Ovary (tissue), 9 donors: ENCODE results near the gene NVL. TPM values are rescaled to one million over a fixed set of nuclear protein-coding genes. Genes with fewer than 3 reads are reported as not detected.

ENCODE experiments used
- DNase-seq, 5 donors: peaks; one replicate each; pipeline ENCODE4 v3.0.0-alpha.2; 2019 to 2020
- H3K27ac ChIP-seq, 2 donors: fragments of 200-600 bp; one replicate each; pipeline versions ENCODE4 v1.5.1 to v1.8.0; 2019 to 2022
- H3K27me3 ChIP-seq: fragments of 200-600 bp; one replicate; pipeline ENCODE4 v1.8.0; 2022
- H3K36me3 ChIP-seq: fragments of 200-600 bp; sonication (generic); one replicate; pipeline ENCODE4 v1.5.1; 2019
- H3K4me1 ChIP-seq: one replicate; pipeline ENCODE4 v1.8.1; 2013; ENCODE audit warnings: mild to moderate bottlenecking, moderate library complexity; ENCODE audit not compliant: insufficient read depth
- H3K4me3 ChIP-seq: fragments of 200-600 bp; sonication (generic); one replicate; pipeline ENCODE4 v1.5.1; 2017
- H3K9me3 ChIP-seq, 2 donors: fragments of 200-600 bp in 1 of 2; sonication (generic) in 1 of 2; one replicate each; pipeline versions ENCODE4 v1.5.1 to v1.8.1; 2013 to 2019; ENCODE audit warnings: mild to moderate bottlenecking in 1 of 2, moderate library complexity in 1 of 2
- CTCF ChIP-seq, 3 donors: fragments of 450-650 bp in 2 of 3; fragments of 200-600 bp in 1 of 3; IDR thresholded peaks; one replicate each; pipeline versions ENCODE4 v1.5.1 to v1.8.0; 2016 to 2022; ENCODE audit warnings: antibody characterized with exemption in 3 of 3, mild to moderate bottlenecking in 1 of 3
- EP300 ChIP-seq: sonication (generic); formaldehyde crosslinking; IDR thresholded peaks from one replicate; pipeline ENCODE4 v1.6.1; 2017; ENCODE audit warnings: antibody characterized with exemption
- POLR2A ChIP-seq: fragments of 450-650 bp; IDR thresholded peaks from one replicate; pipeline ENCODE4 v1.6.1; 2017; ENCODE audit warnings: antibody characterized with exemption, mild to moderate bottlenecking, moderate library complexity
- WGBS, 3 donors: extraction: QIAGEN DNeasy Blood & Tissue Kit in 1 of 3; methylation state at CpG; one replicate each; pipeline versions ENCODE4 v1.1.5 to v1.1.7; 2013 to 2017; 5-methylcytosine and 5-hydroxymethylcytosine counted together
- intact Hi-C, 4 donors: fragments of 100-400 bp; cut with DNase I; formaldehyde crosslinking; loops; one replicate each; pipeline versions ENCODE4 v1.11.0 to v1.15.1; 2022 to 2023
- polyA plus RNA-seq, 2 donors: library from polyadenylated mRNA; stranded (reverse); fragments of 200-250 nt in 1 of 2; fragments of 350-450 nt in 1 of 2; fragmentation: Illumina TruSeq in 1 of 2; extraction: RNeasy Lipid Tissue Mini Kit (QIAGEN cat#74804) in 1 of 2; gene quantifications; one replicate each; pipeline ENCODE4 v1.2.3, GENCODE V29; 2013 to 2014
- total RNA-seq, 7 donors: library from RNA; depleted of rRNA in 2 of 7; stranded (reverse); fragments of >200 nt in 2 of 7; fragmentation: NEBNext Ultra II Directional in 3 of 7; extraction: Animal tissue kit (Norgen Biotek cat#: 25700) in 3 of 7; gene quantifications; one replicate each; pipeline versions ENCODE4 v1.1.0 to v1.2.4, GENCODE V29; 2016 to 2023
- donor health status: DM: no; HTN: no; CAD: no; lungs with moderate emphysema.
- donor health status: DM: no; HTN: no; CAD: no.
- donor health status: Bipolar disorder and iron deficiency.
- donor health status: DM: yes; HTN: yes; CAD: no.
- donor health status: DM: no; HTN: no; CAD: no.
- donor health status: DM: yes; HTN: yes; CAD: no.

NVL gene
- total and polyA plus RNA-seq, 9 donors, result 15.4 to 31.9 (median 23.4) TPM

- TF ChIP-seq EP300 (no peak), POLR2A (no peak), CTCF (IDR thresholded peaks at IDR 0.05) (no peak)
- H3K4me1 ChIP-seq, result peaks cover 4% of the 10 kb centered on the region
- no peaks in the 10 kb centered on the region for H3K27me3 ChIP-seq
- no peak overlapping the region for H3K27ac ChIP-seq
- no peak overlapping the region for H3K4me3 ChIP-seq
- no peaks in the 10 kb centered on the region for H3K9me3 ChIP-seq
- intact Hi-C loops, result no loop called here
- H3K36me3 ChIP-seq, result no peaks in the 10 kb centered on the region
- WGBS, 3 donors, result 93 to 97% (median 94%) methylated on average over 2 of the region's 2 CpGs
- no peak for DNase-seq
Measured at GRCh38 chr1:224188286-224188685, 141.7 kb downstream of the NVL start.

- no peaks in the 10 kb centered on the region for H3K27me3 ChIP-seq
- H3K9me3 ChIP-seq, result no peaks in the 10 kb centered on the region
- DNase-seq, result no peak
- no peak overlapping the region for H3K27ac ChIP-seq
- intact Hi-C loops, result no loop called here
- TF ChIP-seq CTCF (IDR thresholded peaks at IDR 0.05) (no peak), POLR2A (no peak), EP300 (no peak)
- peaks cover 4% of the 10 kb centered on the region for H3K4me1 ChIP-seq
- H3K4me3 ChIP-seq, result no peak overlapping the region
- H3K36me3 ChIP-seq, result no peaks in the 10 kb centered on the region
- 88 to 91% (median 90%) methylated on average over 8 of the region's 8 CpGs for WGBS, 3 donors
Measured at GRCh38 chr1:224185208-224185607, 144.8 kb downstream of the NVL start.

GRCh38 chr1:224183591-224184312 is 146.2 kb downstream of the NVL start:
- H3K27me3 ChIP-seq, result no peaks in the 10 kb centered on the region
- H3K4me3 ChIP-seq, result peak overlapping the region; percentile 70
- H3K27ac ChIP-seq, result peak overlapping the region; percentile 79 to 95
- 0 to 1% (median 0%) methylated on average over 40 to 53 of the region's 53 CpGs for WGBS, 3 donors
- H3K9me3 ChIP-seq, result no peaks in the 10 kb centered on the region
- DNase-seq, result peak; percentile 48 to 72 (median 62)
- H3K36me3 ChIP-seq, result no peaks in the 10 kb centered on the region
- intact Hi-C loops, result loop anchor here in 1 of 4 donors (5.0 kb wide), 1 partner anchor 1934 kb away; no protein-coding TSS in a partner anchor
- TF ChIP-seq EP300, result no peak
- no peak for TF ChIP-seq POLR2A
- peaks cover 4% of the 10 kb centered on the region for H3K4me1 ChIP-seq

- intact Hi-C loops, result loop anchor here in 1 of 4 donors (5.0 kb wide), 1 partner anchor 1934 kb away; no protein-coding TSS in a partner anchor
- DNase-seq, result peak; percentile 76 to 85 (median 82)
- Histone ChIP-seq H3K27me3 (no peaks in the 10 kb centered on the region), H3K27ac (peak within 1 kb of the TSS; percentile 79 to 95), H3K4me3 (peak within 1 kb of the TSS; percentile 70), H3K36me3 (no peaks in the 10 kb centered on the region), H3K9me3 (no peaks in the 10 kb centered on the region), H3K4me1 (peaks cover 4% of the 10 kb centered on the region)
- TF ChIP-seq CTCF (IDR thresholded peaks at IDR 0.05), result no peak
- peak; percentile 85 for TF ChIP-seq POLR2A
- WGBS, 3 donors, result 0% methylated on average over 83 to 94 of the region's 94 CpGs
Measured at GRCh38 chr1:224182866-224183590, 146.9 kb downstream of the NVL start, which contains the start of gene DEGS1. TSS of gene DEGS1 (plus strand) at chr1:224183240. CDS start at chr1:224183337, 97 bp downstream.
